OCI-LY3 (cell line): ENCODE data around the gene SIN3A.

Experiments used
- CTCF ChIP-seq: fragments of 200-600, 300-600 bp; sonication (generic); IDR thresholded peaks from 2 replicates; pipeline ENCODE4 v1.5.1; 2014; ENCODE audit warnings: antibody characterized with exemption, low read length, low read depth
- EZH2phosphoT487 ChIP-seq: fragments of 200-600 bp; shearing (Covaris generic); IDR thresholded peaks from 2 replicates; pipeline ENCODE4 v1.6.1; 2018; ENCODE audit warnings: antibody characterized with exemption, mixed run types, low read depth

GRCh38 chr15:75456710-75457109 is 5.2 kb upstream of the SIN3A start:
- TF ChIP-seq CTCF (no peak), EZH2phosphoT487 (no peak)
